GM18861 (cell line): Measurements from ENCODE around the gene UMODL1.
"Not testable (repeated sequence)": the region's sequence is repeated elsewhere in the genome, so short reads cannot be mapped to it uniquely, and the experiment has no call there.

Experiments used
- ATAC-seq: cut with Tn5 transposase; IDR thresholded peaks from one replicate; pipeline ENCODE4 v1.9.1; 2021; ENCODE audit not compliant: unreplicated experiment

UMODL1 gene

GRCh38 chr21:42112857-42113256, 41.7 kb downstream of the UMODL1 start:
- no peak for ATAC-seq

- no peak for ATAC-seq
Observed at GRCh38 chr21:42113926-42114409, 42.9 kb downstream of the UMODL1 start.

- no peak for ATAC-seq
Observed at GRCh38 chr21:42114646-42115045, 43.5 kb downstream of the UMODL1 start.

GRCh38 chr21:42115136-42115683, 44.1 kb downstream of the UMODL1 start:
- ATAC-seq: no peak

DNA sequence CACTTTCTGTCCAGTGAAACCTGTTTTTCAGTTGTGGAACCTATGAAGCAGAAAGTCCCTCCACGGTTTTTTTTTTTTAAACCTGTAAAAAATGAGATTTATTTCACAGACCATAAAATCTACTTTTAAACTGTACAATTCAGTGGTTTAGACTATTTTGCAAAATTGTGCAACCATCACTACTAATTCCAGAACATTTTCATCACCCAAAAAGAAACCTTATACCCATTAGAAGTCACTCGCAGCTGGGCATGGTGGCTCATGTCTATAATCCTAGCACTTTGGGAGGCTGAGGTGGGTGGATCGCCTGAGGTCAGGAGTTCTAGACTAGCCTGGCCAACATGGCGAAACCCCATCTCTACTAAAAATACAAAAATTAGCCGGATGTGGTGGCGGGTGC, 45.4 kb downstream of the UMODL1 start:
- not testable (repeated sequence) for ATAC-seq

DNA sequence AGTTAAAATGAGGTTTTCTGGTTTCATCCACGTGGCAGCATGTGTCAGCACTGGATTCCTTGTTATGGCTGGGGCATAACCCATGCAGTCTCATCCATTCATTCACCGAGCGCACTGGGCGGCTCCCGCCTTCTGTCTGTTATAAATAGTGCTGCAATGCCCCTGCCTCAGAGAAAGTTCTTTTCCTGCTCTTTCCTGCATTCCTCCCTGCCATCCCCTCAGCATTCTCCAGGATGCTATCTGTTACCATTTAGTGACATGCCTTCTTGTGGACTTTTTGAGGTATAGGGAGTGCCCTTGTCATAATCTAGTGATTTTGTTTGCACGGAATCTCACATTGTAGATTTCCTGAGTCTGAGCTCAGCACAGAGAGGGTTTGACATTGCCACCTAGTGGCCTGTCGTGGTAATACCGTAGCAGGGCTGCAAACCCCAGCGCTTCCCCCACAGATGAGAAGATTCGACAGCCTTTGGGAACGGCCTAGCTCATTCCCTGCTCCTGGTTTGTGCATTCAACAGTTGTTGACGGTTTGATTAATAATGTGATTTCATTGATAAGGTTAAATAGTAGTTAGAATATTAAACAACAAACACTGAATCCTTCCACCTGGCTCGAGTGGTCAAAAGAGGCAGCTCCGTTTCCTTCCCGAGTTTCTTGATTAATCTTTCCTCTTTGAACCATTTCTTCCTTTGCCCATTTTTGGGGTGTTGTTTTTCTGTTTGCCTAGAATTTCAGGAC, 46.3 kb downstream of the UMODL1 start:
- no peak for ATAC-seq

- ATAC-seq: no peak
Observed at GRCh38 chr21:42117967-42118780, 47.1 kb downstream of the UMODL1 start.

DNA sequence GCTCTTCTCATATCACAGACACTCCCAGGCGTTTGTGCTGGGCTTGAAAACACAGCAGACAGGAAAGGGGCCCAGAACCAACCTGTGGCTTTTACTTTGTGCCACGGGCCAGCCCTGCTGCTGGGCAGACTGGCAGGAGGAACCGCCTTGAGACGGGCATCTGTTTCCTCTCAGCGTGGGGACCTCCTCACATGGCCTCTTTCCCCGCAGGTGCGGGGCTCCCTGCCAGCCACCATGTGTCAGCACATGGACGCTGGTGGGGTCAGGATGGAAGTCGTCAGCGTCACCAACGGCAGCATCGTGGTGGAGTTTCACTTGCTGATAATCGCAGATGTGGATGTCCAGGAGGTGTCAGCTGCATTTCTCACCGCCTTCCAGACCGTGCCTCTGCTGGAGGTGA, 47.8 kb downstream of the UMODL1 start:
- no peak for ATAC-seq

DNA sequence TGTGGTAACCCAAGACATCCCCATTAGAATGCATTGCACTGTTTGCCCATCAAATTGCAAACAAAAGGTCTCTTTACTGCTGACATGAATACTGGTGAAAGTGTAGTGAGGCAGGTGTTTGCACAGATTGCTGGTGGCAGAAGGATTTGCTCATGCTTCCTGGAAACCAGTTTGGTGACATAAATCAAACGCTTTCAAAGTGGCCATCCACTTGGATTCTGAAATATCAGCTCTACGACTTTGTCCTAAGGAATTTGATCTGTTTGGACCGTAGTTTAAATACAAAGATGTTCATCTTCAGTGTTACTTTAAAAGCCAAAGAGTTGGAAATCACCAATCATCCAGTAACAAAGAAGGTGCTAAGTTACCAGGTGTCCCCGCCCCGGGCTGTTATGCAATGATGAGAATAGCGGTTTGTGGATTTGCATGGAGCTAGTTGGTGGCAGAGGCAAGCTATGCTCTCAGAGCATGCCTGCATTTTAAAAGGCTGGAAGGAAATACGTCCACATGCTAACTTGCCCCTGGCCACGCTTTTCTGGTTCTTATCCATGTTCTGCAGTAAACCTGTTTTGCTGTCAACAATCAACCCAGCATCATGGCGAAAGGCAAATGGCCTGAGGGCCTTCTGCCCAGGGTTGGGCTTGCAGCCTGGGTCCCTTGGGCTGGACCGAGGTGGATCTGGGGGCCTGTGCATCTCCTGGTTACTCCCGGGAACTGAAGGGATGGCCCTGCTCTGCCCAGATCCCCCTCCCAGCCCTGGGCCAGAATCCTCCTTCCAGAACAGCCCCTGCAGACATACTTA, 49.2 kb downstream of the UMODL1 start:
- no peak for ATAC-seq

- ATAC-seq: no peak
Observed at GRCh38 chr21:42120903-42121535, 49.9 kb downstream of the UMODL1 start.

DNA sequence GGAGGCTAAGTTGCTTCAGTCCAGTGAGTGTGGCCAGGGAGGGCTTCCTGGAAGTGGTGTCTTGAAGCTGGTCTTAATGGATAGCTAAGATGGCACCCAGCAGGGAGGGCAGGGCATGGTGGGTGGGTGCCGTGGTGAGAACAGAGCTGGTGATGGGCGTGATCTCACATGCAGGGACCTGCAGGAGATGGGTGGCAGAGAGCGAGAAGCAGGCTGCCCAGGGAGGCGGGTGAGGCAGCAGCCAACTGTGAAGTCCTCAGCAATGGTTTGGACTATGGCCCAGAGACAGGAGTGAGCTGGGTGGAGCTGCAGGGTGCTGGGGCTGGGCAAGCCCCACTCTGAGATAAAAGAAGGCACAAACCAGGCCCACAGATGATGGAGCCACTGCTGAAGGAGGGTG, 50.7 kb downstream of the UMODL1 start:
- no peak for ATAC-seq

DNA sequence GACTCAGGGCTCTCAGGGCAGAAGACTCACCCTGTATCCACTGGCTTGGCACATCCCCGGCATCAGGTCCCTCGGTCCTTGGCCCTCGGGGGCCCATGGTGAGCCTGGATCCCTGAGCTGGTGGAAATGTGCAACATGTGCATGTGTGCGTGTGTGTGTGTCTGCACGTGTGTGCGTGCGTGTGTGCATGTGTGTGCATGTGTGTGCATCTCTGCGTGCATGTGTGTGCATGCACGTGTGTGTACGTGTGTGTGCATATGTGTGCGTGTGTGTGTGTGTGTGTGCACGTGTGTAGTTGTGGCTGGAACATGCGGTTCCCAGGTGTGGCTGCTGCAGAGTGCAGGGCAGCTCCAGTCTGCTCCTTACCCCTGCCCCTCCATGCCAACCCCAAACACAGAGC, 51.3 kb downstream of the UMODL1 start:
- ATAC-seq: no peak

DNA sequence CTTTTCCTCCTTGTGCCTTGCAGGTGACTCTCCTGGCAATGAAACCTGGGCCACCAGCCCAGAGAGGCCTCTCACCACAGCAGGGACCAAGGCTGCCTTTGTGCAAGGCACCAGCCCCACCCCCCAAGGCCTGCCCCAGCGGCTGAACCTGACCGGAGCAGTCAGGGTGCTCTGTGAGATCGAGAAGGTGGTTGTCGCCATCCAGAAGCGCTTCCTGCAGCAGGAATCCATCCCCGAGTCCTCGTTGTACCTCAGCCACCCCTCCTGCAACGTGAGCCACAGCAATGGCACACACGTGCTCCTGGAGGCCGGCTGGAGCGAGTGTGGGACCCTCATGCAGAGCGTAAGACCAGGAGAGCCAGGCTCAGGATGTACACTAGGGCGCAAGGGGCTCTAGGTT, 51.7 kb downstream of the UMODL1 start:
- no peak for ATAC-seq

DNA sequence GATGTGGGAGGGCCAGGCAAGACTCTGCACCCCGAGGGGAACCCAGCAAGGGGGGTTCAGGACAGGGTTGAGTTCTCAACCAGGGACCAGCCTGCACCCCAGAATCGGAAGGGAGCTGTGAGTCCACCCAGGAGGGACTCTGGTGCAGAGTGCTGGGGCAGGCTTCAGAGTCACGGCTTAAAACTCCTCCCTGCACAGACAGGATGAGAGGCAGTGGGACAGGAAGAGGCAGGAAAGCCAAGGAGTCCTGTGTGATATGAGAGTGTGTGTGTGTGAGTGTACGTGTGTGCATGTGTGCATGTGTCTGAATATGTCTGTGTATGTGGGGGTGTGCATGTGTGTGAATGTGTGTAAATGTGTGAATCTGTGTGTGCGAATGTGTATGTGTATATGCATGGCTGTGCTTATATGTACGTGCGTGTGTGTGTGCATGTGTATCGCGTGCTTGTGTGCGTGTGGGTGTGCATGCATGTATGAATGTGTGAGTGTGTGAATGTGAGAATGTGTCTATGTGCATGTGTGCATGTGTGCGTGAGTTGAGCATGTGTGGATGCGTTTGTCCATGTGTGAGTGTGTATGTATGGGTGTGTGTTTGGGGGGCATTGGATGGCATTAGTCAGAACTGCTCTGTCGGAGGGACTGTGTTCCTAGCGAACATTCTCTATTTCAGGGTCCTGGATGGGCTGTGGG, 52.2 kb downstream of the UMODL1 start:
- no peak for ATAC-seq

GRCh38 chr21:42124081-42124480, 53.0 kb downstream of the UMODL1 start:
- no peak for ATAC-seq

- no peak for ATAC-seq
Observed at GRCh38 chr21:42124826-42125570, 53.9 kb downstream of the UMODL1 start.

DNA sequence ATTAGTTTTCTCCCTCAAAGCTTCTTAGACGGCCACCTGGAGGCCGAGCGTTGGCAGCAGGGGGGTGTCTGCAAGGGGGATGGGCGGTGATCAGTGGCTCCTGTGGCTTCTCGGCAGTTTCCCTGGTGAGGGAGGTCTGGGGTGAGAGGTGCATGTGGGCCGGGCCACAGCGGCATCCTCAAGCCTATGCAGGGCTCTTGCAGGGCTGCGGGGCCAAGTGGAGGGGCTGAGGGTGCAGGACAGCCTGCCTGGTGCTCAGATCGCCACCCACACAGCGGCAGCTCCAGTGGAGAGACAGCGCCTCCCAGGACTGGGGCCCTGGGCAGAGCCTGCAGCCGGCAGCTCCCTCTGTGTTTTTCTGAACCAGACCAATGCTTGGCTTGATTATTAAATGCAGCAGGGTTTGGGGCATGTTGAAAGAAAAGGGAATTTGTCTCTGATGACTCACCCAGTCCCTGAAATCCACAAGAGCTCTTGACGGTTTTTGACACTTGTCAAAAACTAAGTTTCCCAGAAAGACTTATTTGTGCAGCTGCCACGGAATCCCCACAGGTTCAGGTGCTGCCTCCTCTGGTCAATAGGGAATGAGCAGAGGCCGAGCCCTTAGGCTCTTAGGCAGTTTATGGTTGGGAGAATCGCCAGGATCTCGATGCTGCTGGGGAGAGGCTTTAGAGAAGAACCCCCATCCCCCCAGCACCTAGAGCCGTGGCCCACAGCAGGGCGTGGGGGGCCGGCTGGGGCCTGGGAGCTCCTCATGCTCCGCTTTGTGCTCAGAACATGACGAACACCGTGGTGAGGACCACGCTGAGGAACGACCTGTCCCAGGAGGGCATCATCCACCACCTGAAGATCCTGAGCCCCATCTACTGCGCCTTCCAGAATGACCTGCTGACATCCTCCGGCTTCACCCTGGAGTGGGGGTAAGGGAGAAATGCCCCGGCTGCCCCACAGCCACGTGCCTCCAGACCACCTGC, 54.7 kb downstream of the UMODL1 start:
- no peak for ATAC-seq
